GM12891 (cell line): ENCODE data around the gene COA1.
"Not testable (repeated sequence)": the region's sequence is repeated elsewhere in the genome, so short reads cannot be mapped to it uniquely, and the experiment has no call there.

Experiments
- DNase-seq: peaks from one replicate; pipeline ENCODE4 v3.0.0; 2011; ENCODE audit warnings: low spot score; ENCODE audit not compliant: insufficient read length
- FAIRE-seq: peaks from 2 replicates; lab custom pipeline; 2011; peaks lifted over from hg19 to GRCh38; lab: Jason Lieb, UNC
- PAX5 ChIP-seq: IDR thresholded peaks from 2 replicates; pipeline ENCODE4 v1.6.1; 2011; ENCODE audit warnings: low read length, moderate library complexity, mild to moderate bottlenecking; ENCODE audit not compliant: insufficient read depth, severe bottlenecking
- POLR2A ChIP-seq: IDR thresholded peaks from 2 replicates; pipeline ENCODE4 v1.6.1; 2011; ENCODE audit warnings: low read depth, low read length, control low read depth
- POLR2AphosphoS5 ChIP-seq: IDR thresholded peaks from 2 replicates; pipeline ENCODE4 v1.6.1; 2011; ENCODE audit warnings: low read depth, low read length, control low read depth
- POU2F2 ChIP-seq: IDR thresholded peaks from 2 replicates; pipeline ENCODE4 v1.6.1; 2011; ENCODE audit warnings: low read depth, mild to moderate bottlenecking, control low read depth, low read length, moderate library complexity
- SPI1 ChIP-seq: IDR thresholded peaks from 2 replicates; pipeline ENCODE4 v1.6.1; 2011; ENCODE audit warnings: low read depth, low read length, control low read depth
- TAF1 ChIP-seq: IDR thresholded peaks from 2 replicates; pipeline ENCODE4 v1.6.1; 2011; ENCODE audit warnings: low read depth, low read length, control low read depth

The COA1 gene

DNA sequence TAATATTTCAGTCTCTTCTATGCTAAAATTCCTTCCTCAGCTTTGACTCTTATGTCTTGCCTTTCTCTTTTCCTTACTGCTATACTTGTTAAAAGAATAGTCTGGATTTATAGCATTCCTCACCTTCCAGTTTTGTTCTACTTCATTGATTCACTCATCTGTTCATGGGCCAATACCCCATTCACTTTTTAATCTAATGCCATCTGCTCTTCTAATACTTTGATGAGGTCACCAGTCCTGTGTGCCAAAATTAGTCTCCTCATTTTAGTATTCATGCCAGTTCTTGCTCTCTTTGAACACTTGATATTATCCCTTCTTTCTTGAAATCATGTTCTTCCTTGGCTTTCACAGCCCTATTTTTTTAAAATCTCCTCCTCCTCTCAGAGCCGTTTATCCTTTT lies 127.1 kb downstream of the COA1 start:
- no peak for DNase-seq
- no peak for FAIRE-seq
- no peak for TF ChIP-seq SPI1
- TF ChIP-seq TAF1 = no peak
- TF ChIP-seq POLR2AphosphoS5 = no peak
- no peak for TF ChIP-seq PAX5

DNA sequence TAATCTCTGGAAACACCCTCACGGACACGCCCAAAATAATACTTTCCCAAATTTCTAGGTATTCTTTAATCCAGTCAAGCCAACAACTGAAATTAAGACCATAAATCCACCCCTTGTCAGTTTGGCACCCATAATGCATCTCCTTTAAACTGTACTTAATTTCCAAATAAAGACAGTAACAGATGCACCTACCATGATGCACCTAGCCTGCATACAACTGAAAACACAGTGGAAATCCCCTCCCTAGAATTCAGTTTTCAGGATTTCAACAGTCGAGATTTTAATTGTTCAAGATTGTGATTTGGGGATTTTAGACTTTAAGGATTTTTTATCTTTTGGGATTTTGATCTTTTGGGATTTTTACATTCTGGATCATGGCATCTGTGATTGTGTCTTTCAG lies 129.3 kb downstream of the COA1 start:
- DNase-seq (no peak), FAIRE-seq (no peak)
- TF ChIP-seq PAX5 (no peak), SPI1 (no peak), POLR2AphosphoS5 (no peak), TAF1 (no peak), POLR2A (no peak), POU2F2 (no peak)

DNA sequence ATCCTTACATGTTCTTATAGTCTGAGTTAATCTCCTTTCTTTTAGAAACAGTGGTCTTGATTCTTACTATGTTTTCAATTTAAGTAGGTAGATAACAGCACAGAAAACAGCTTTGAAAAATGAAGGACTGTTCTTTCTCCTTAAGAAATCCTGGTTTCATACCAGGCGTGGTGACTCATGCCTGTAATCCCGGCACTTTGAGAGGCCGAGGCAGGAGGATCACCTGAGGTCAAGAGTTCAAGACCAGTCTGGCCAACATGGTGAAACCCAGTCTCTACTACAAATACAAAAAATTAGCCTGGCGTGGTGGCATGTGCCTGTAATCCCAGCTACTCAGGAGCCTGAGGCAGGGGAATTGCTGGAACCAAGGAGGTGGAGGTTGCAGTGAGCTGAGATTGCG lies 132.9 kb downstream of the COA1 start:
- not testable (repeated sequence) for DNase-seq, FAIRE-seq

DNA sequence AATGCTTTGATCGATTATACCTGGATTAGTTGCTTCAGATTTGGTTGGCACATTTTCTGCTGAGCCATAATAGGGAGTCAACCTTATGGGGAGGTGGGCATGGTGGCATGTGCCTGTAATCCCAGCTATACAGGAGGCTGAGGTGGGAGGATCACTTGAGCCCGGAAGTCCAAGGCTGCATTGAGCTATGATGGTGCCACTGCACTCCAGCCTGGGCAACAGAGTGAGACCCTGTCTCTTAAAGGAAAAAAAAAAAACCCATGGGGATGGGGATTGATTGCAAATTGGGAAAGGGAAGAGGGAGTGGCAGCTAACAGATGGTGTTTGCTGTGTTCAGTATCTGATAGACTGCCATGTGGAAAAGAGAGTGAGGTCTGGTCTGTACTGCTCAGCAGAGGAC lies 135.3 kb downstream of the COA1 start:
- TF ChIP-seq POU2F2 (no peak), POLR2A (no peak), TAF1 (no peak), POLR2AphosphoS5 (no peak), SPI1 (no peak), PAX5 (no peak)
- FAIRE-seq = no peak

DNA sequence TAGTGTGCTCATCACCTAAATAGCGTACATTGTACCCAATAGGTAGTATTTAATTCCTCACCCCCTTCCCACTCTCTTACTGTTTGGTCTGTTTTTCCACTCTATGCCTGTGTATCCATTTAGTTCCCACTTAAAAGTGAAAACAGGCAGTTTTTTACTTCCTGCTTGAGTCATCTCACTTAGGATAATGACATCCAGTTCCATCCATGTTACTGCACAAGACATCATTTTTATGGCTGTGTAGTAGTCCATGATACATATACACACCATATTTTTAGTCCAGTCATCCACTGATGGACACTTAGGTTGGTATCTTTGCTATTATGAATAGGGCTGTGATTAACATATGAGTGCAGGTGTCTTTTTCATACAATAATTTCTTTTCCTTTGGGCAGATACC lies 136.3 kb downstream of the COA1 start:
- DNase-seq (no peak), FAIRE-seq (peak; percentile 13)
- TF ChIP-seq POU2F2 = no peak
- no peak for TF ChIP-seq POLR2A
- TF ChIP-seq POLR2AphosphoS5 = no peak
- no peak for TF ChIP-seq SPI1
- no peak for TF ChIP-seq TAF1
- TF ChIP-seq PAX5 = no peak

More for the DNA sequence above, 135.3 kb downstream of the COA1 start:
- no peak for DNase-seq

DNA sequence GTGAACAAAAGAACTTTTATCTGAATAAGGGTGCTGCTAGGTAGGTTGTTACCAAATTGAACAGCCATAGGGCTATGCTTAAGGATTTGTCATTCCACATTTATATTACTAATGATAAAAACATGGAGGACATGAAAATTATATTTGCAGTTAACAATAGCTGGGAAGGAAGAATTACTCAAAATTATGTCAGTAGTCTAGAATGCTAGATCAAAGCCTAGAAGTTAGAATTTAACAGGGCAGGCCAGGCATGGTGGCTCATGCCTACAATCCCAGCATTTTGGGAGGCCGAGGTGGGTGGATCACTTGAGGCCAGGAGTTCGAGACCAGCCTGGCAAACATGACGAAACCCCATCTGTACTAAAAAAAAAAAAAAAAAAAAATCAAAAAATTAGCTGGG lies 137.0 kb downstream of the COA1 start:
- TF ChIP-seq SPI1 (no peak), POLR2AphosphoS5 (no peak)

DNA sequence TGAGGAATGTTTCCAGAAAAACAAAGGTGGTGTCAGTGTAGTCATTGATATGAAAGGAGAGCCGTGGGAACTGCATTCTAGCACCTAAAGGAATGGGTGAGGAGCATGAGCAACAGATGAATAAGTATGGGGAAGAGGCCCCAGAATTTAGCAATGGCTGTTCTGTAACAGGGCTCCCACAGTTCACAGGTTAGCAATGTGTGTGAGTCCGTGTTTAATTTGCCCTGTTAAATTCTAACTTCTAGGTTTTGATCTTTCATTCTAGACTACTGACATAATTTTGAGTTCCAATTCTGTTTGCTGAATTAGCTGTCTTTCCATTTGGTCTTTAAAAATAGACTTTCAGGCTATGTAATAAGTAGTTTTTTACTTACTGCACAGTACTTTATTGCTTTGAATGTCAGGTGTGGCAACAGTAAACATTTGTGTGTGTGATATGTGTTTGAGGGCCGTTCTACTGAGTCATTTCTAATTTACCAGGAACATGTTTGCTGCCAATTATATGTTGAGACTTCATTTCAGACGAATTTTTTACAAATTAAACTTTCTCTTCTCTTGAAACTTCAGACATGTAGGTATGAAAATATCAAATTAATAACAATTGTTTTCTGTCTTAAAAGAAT lies 137.7 kb downstream of the COA1 start:
- no peak for FAIRE-seq
- TF ChIP-seq POLR2A (no peak), POU2F2 (0 out of 2 replicates have a peak, but pooled peaks have one; percentile 16), POLR2AphosphoS5 (peak; percentile 52), PAX5 (no peak), SPI1 (peak; percentile 25; the same call in 1 of the 2 replicates), TAF1 (no peak)
- no peak for DNase-seq

More for the DNA sequence above, 137.0 kb downstream of the COA1 start:
- DNase-seq (no peak), FAIRE-seq (no peak)

DNA sequence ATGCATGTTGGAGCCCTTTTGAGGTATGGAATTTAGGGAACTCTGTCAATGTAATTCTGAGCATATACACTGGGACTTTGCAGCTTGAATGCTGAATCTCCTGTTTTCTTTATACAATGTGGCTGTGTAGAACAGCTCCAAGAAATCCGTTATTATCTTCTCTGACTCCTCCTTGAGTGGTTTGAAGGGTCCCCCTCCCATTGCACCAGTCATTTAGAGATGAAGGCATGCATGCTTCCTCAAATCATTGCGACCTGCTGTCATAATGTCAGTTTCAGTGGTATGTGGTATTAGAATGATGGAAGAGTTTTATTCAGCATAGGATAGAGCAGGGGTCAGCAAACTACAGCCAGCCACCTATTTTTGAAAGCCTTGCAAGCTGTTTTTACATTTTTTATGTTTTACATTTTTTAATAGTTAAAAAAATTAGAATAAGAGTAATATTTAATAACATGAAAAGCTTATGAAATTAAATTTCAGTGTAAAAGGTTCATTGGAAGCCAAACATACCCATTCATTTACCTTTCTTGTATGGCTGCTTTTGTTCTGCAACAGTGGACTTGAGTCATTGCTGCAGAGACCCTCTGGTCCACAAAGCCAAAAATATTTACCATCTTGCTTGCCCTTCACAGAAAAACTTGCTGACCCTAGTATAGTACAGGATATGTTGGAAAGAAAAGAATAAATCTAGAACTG lies 138.3 kb downstream of the COA1 start:
- peak; percentile 91 for FAIRE-seq
- TF ChIP-seq SPI1 (peak; percentile 80), POLR2A (peak; percentile 68; the same call in 1 of the 2 replicates), POU2F2 (peak; percentile 89), PAX5 (peak; percentile 26), TAF1 (no peak; the same call in 1 of the 2 replicates), POLR2AphosphoS5 (no peak; the same call in 1 of the 2 replicates)
- no peak for DNase-seq

DNA sequence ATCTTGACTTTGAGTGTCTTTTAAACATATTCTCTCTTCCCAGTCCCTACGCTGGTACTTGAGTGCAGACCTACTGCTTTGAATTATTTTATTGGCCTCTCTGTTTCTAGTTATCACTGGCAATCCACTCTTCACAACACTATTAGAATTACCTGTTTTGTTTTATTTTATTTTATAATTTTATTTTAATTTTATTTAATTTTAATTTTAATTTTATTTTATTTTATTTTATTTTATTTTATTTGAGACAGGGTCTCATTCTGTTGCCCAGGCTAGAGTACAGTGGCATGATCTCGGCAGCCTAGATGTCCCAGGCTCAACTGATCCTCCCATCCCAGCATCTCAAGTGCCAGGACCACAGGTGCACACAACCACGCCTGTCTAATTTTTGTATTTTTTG lies 139.6 kb downstream of the COA1 start:
- no peak for TF ChIP-seq TAF1
- FAIRE-seq (no peak), DNase-seq (no peak)
